Medulla oblongata (tissue), 1 donor: ENCODE measurements around the gene CYP2S1.

Experiments used
- DNase-seq: peaks from one replicate; pipeline ENCODE4 v3.0.0-alpha.2; 2015; ENCODE audit errors: extremely low spot score

Gene CYP2S1

GRCh38 chr19:41195675-41196497 lies 2.9 kb downstream of the CYP2S1 start:
- peak; percentile 40 for DNase-seq

DNA sequence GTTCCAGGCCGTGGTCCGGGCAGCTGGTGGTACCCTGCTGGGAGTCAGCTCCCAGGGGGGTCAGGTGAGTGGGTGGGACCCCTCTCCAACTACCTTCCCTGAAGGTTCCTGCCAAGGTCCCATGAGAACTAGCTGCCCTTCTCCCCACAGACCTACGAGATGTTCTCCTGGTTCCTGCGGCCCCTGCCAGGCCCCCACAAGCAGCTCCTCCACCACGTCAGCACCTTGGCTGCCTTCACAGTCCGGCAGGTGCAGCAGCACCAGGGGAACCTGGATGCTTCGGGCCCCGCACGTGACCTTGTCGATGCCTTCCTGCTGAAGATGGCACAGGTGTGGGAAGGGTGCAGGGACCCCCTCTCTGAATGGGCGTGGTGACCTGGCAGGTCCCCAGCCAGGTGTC lies 5.5 kb downstream of the CYP2S1 start:
- no peak for DNase-seq

DNA sequence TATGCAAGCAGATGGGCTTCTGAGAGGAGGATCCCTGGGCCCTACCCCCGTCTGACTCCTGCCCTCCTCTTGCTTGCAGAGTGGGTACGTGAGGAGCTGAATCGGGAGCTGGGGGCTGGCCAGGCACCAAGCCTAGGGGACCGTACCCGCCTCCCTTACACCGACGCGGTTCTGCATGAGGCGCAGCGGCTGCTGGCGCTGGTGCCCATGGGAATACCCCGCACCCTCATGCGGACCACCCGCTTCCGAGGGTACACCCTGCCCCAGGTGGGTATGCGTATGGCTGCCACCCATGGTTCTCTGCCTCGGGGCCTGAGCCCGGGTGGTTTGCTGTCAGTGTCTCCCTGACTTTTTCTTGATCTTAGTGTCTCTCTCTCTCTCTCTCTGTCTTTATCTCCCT lies 10.4 kb downstream of the CYP2S1 start:
- no peak for DNase-seq

DNA sequence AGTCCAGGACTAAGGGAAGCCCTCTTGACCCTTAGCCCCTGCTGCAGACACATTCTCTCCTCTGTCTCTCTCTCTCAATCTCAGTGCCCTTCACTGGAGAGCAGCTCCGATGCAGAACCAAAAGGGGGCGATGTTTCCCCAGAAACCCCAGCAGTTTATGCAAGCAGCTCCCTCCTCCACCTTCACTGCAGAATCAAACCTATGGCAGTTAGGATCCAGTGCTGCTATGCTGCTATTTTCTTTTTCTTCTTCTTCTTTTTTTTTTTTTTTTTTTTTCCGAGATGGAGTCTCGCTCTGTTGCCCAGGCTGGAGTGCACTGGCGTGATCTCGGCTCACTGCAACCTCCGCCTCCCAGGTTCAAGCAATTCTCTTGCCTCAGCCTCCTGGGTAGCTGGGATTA lies 11.3 kb downstream of the CYP2S1 start:
- DNase-seq: peak; percentile 93

GRCh38 chr19:41205995-41206394 lies 13.0 kb downstream of the CYP2S1 start:
- no peak for DNase-seq

- no peak for DNase-seq
Measured at GRCh38 chr19:41206456-41206855, 13.4 kb downstream of the CYP2S1 start.

- DNase-seq: no peak
Measured at GRCh38 chr19:41206926-41207750, 14.1 kb downstream of the CYP2S1 start.

- no peak for DNase-seq
Measured at GRCh38 chr19:41214161-41214560, 21.1 kb downstream of the CYP2S1 start.

GRCh38 chr19:41217741-41218140 lies 24.7 kb downstream of the CYP2S1 start:
- no peak for DNase-seq

DNA sequence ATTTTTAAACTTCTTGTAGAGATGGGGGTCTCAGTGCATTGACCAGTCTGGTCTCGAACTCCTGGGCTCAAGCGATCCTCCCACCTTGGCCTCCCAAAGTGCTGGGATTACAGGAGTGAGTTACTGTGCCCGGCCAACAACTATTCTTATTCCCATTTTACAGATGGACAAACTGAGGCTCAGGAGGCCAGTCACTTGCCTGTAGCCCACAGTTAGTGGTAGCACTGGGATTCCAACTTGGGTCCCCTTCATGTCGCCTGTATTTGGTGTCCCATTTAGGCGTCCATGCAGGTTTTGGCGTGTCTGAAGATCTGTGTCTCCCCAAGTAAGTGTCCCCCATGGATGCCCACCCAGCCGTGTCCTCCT lies 25.2 kb downstream of the CYP2S1 start:
- DNase-seq: no peak

DNA sequence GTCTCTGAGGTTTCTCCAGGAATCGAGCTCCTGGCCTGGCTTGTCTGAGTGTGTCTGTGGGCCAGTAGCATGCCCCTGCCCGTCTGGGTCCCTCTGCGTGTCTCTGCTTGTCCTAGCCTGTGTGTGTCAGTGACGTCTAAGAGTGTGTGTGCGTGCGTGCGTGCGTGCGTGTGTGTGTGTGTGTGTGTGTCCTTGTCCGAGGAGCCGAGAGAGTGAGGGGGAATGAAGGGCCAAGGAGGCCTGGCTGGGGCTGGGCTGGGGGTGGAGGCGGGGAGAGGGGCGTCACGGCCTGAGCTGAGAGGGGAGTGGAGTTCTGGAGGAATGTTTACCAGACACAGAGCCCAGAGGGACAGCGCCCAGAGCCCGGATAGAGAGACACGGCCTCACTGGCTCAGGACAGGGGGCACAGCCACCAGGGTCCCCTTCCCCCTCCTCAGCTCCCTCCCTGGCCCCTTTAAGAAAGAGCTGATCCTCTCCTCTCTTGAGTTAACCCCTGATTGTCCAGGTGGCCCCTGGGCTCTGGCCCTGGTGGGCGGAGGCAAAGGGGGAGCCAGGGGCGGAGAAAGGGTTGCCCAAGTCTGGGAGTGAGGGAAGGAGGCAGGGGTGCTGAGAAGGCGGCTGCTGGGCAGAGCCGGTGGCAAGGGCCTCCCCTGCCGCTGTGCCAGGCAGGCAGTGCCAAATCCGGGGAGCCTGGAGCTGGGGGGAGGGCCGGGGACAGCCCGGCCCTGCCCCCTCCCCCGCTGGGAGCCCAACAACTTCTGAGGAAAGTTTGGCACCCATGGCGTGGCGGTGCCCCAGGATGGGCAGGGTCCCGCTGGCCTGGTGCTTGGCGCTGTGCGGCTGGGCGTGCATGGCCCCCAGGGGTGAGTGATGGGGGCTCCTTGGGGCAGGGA lies 25.8 kb downstream of the CYP2S1 start, which contains the start of gene AXL:
Gene AXL (plus strand): TSS at position 609 of the 893 bp plus-strand sequence. CDS start 170 bp downstream, at position 779.
- DNase-seq: peak; percentile 83

- DNase-seq: no peak
Measured at GRCh38 chr19:41219924-41220567, 27.0 kb downstream of the CYP2S1 start.

GRCh38 chr19:41220811-41221210 lies 27.8 kb downstream of the CYP2S1 start:
- peak; percentile 37 for DNase-seq

DNA sequence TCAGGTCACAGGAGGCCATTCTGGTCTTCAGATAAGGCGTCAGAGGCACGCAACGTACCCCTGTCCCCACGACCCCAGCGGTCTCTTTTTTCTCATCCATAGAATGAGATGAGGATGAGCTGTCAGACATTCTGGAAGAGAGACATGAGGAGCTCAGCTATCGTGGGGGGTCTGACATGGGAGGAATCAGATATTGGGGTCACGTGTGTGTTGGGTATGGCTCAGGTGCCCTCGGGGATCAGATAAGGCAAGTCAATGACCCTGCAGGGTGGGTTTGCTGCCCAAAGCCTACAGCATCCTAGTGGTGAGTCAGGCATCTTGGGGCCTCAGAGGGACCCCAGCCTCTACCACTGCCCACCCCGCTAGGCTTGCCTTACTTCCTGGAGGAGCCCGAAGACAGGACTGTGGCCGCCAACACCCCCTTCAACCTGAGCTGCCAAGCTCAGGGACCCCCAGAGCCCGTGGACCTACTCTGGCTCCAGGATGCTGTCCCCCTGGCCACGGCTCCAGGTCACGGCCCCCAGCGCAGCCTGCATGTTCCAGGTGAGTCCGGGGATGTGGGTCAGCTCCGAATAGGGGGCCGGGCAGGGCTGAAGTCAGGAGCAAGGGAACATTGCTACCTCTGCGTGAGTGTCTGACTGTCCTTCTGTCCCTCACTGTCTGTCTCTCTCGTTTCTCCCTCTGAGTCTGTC lies 28.6 kb downstream of the CYP2S1 start:
- no peak for DNase-seq

GRCh38 chr19:41222240-41222639 lies 29.2 kb downstream of the CYP2S1 start:
- DNase-seq: peak; percentile 42

GRCh38 chr19:41223431-41224234 lies 30.6 kb downstream of the CYP2S1 start:
- no peak for DNase-seq

GRCh38 chr19:41224632-41225031 lies 31.6 kb downstream of the CYP2S1 start:
- no peak for DNase-seq

DNA sequence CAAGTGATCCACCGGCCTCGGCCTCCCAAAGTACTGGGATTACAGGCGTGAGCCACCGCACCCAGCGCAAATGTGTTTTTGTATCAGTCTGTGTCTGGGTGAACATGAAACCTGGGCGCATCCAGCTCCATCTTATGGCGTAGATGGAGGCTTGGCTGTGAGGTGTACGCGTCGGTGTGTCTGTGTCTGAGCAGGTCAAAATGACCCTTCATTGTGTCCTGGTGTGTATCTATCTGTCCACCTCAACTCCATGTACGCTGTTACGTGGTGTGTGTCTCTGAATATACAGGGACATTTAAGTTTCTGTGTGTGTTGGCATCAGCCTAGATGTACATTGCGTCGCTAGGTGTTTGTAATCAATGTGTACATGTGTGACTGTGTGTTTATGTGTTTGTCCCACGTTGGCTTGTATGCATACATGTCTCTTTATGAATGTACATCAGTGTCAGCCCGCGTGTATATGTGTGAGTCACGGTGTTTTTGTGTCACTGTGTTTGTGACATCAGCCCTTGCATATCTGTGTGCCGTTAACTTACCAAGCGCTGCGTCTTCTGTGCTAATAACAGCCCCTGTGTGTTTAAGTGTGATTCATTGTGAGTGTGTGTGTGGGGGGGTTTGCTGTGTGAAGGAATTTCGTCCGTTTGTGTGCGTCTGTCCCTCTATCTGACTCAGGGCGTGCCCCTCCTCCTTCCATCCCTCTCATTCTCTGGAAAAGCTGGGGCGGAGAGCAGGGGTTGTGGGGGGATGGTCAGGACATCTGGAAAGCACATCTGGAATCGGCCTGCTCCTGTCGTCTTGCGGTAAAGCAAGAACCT lies 32.4 kb downstream of the CYP2S1 start:
- no peak for DNase-seq
